ENCODE measurements around the gene DNAH7. TPM values are rescaled to one million over a fixed set of nuclear protein-coding genes. Genes with fewer than 3 reads are reported as not detected.

Gene DNAH7
- total and polyA plus RNA-seq, 2 of the 13 experiments (the other 11 are each of a cell fraction or from before 2014, with no cell fraction given) = 0.09 TPM; not detected in 1

DNA sequence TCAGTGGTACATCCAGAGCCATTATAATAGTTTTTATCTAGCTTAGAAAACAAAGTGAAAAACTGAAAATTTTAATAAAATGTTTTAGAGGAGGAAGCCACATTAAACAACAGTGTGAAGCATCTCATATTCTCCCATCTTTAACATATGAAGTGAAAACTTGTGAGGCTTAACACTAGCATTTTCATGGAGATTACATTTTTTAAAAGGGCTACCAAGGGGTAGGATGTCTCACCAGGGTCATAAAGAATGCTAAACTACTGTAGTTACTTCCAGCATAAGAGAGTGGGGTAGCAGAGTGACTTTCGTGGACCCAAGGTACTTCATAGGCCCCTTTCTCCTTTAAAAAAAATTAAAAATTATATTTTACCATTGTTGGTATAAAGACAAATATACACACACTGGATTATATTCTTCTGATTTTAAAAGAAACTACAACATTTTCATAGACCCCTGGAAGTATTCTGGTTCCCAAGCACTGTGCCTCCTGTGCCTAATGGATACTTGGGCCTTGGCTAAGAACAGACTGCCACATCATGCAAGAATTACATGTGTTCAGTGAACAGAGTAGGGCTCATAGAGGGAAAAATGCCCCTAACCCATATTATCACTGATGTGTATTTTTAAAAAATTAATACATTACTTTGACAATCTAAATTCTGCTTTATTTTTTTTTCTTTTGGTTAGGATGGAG lies 263.2 kb downstream of the DNAH7 start:
- no peak overlapping the region for H3K4me2 ChIP-seq (ENCODE audit: low read depth, low read length)
- no peak overlapping the region for H3K9ac ChIP-seq (ENCODE audit: insufficient read depth, low read depth, low read length)
- H3K4me1 ChIP-seq (ENCODE audit: insufficient read depth, low read length) = no peaks in the 10 kb centered on the region
- H3K36me3 ChIP-seq (replicated peaks in 1 of 2; ENCODE audit: control insufficient read depth in 1 of 2, insufficient read depth in 2 of 2, low read length in 2 of 2) = no peaks in the 10 kb centered on the region
- H3K79me2 ChIP-seq (ENCODE audit: insufficient read depth, low read length) = no peaks in the 10 kb centered on the region
- no peaks in the 10 kb centered on the region for H3K9me3 ChIP-seq (ENCODE audit: low read length)
- H3K27me3 ChIP-seq (ENCODE audit: control insufficient read depth in 1 of 2, insufficient read depth in 2 of 2, low read length in 2 of 2) = no peaks in the 10 kb centered on the region
- ChIA-PET CTCF (ENCODE audit: low intra/inter-chr PET ratio, low total read pairs) (no interaction called here), POLR2A (no interaction called here)
- ATAC-seq = no peak
- no peak for FAIRE-seq
- in situ Hi-C loops (cut with HindIII; ENCODE audit: extremely low pct_ligation_motif_present, low pct_unique_long_range_greater_than_20kb) = no loop called here
- H3K4me3 ChIP-seq (replicated peaks in 1 of 3; ENCODE audit: insufficient read depth in 1 of 3, low read depth in 2 of 3, low read length in 3 of 3) = no peak overlapping the region
- intact Hi-C loops (cut with micrococcal nuclease; ENCODE audit: unreplicated experiment) = no loop called here
- no peak for DNase-seq (ENCODE audit: low spot score)
- no peak overlapping the region for H3K27ac ChIP-seq (ENCODE audit: extremely low read length, insufficient read depth, low read length)
- BruUV-seq (replicated peaks) = no TSS peak
- 0% methylated on average over 1 of the region's 1 CpG for WGBS (ENCODE audit: low lambda C conversion rate)
- H4K20me1 ChIP-seq (ENCODE audit: insufficient read depth, low read length) = no peaks in the 10 kb centered on the region
- no peak overlapping the region for H2AFZ ChIP-seq (ENCODE audit: low read length)
- TF ChIP-seq ZNF343 (CRISPR knock-in tag; IDR thresholded peaks at IDR 0.05) = no peak
- no peak for TF ChIP-seq KDM3A (CRISPR knock-in tag; IDR thresholded peaks at IDR 0.05; ENCODE audit: low read depth)
- TF ChIP-seq, protein P1, sequence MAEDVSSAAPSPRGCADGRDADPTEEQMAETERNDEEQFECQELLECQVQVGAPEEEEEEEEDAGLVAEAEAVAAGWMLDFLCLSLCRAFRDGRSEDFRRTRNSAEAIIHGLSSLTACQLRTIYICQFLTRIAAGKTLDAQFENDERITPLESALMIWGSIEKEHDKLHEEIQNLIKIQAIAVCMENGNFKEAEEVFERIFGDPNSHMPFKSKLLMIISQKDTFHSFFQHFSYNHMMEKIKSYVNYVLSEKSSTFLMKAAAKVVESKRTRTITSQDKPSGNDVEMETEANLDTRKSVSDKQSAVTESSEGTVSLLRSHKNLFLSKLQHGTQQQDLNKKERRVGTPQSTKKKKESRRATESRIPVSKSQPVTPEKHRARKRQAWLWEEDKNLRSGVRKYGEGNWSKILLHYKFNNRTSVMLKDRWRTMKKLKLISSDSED (CRISPR knock-in tag; IDR thresholded peaks at IDR 0.05) = no peak
- TF ChIP-seq ATF7-NPFF (CRISPR knock-in tag; IDR thresholded peaks at IDR 0.05; ENCODE audit: low read depth) = no peak
- no peak for TF ChIP-seq ZSCAN29 (CRISPR knock-in tag; conservative IDR thresholded peaks at IDR 0.05)
- TF ChIP-seq JDP2 (CRISPR knock-in tag; IDR thresholded peaks at IDR 0.05; ENCODE audit: borderline replicate concordance) = no peak
- TF ChIP-seq NR2C2 (CRISPR knock-in tag; IDR thresholded peaks at IDR 0.05; ENCODE audit: borderline replicate concordance) = no peak
- no peak for TF ChIP-seq FOXO1 (CRISPR knock-in tag; IDR thresholded peaks at IDR 0.05)
- no peak for TF ChIP-seq CERS6 (CRISPR knock-in tag; IDR thresholded peaks at IDR 0.05)
- TF ChIP-seq MBD4 (IDR thresholded peaks at IDR 0.05; ENCODE audit: borderline replicate concordance, low read length) = no peak
- no peak for TF ChIP-seq MTF1 (CRISPR knock-in tag; IDR thresholded peaks at IDR 0.05)
- TF ChIP-seq ZNF75D (CRISPR knock-in tag; IDR thresholded peaks at IDR 0.05; ENCODE audit: borderline replicate concordance) = no peak
- no peak for TF ChIP-seq NFE2L2 (IDR thresholded peaks at IDR 0.05; ENCODE audit: low read length)
- TF ChIP-seq, protein P2, sequence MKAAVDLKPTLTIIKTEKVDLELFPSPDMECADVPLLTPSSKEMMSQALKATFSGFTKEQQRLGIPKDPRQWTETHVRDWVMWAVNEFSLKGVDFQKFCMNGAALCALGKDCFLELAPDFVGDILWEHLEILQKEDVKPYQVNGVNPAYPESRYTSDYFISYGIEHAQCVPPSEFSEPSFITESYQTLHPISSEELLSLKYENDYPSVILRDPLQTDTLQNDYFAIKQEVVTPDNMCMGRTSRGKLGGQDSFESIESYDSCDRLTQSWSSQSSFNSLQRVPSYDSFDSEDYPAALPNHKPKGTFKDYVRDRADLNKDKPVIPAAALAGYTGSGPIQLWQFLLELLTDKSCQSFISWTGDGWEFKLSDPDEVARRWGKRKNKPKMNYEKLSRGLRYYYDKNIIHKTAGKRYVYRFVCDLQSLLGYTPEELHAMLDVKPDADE (CRISPR knock-in tag; IDR thresholded peaks at IDR 0.05) = no peak
- no peak for TF ChIP-seq HINFP (CRISPR knock-in tag; IDR thresholded peaks at IDR 0.05; ENCODE audit: low read depth)
- TF ChIP-seq, protein P3, sequence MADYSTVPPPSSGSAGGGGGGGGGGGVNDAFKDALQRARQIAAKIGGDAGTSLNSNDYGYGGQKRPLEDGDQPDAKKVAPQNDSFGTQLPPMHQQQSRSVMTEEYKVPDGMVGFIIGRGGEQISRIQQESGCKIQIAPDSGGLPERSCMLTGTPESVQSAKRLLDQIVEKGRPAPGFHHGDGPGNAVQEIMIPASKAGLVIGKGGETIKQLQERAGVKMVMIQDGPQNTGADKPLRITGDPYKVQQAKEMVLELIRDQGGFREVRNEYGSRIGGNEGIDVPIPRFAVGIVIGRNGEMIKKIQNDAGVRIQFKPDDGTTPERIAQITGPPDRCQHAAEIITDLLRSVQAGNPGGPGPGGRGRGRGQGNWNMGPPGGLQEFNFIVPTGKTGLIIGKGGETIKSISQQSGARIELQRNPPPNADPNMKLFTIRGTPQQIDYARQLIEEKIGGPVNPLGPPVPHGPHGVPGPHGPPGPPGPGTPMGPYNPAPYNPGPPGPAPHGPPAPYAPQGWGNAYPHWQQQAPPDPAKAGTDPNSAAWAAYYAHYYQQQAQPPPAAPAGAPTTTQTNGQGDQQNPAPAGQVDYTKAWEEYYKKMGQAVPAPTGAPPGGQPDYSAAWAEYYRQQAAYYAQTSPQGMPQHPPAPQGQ (CRISPR knock-in tag; IDR thresholded peaks at IDR 0.05; ENCODE audit: borderline replicate concordance) = no peak
- TF ChIP-seq ELF3 (CRISPR knock-in tag; IDR thresholded peaks at IDR 0.05) = no peak

All from HepG2 (cell line).